ENCODE measurements around the gene HMCN2.
"Not testable (repeated sequence)": the region's sequence is repeated elsewhere in the genome, so short reads cannot be mapped to it uniquely, and the experiment has no call there.

Gene HMCN2

GRCh38 chr9:130331573-130331972 is 66.0 kb downstream of the HMCN2 start:
- no peak for DNase-seq

GRCh38 chr9:130332384-130332926 is 66.9 kb downstream of the HMCN2 start:
- DNase-seq = no peak

GRCh38 chr9:130333041-130333711 is 67.6 kb downstream of the HMCN2 start:
- no peak for DNase-seq

- DNase-seq = no peak
Measured at GRCh38 chr9:130333712-130334062, 68.1 kb downstream of the HMCN2 start.

GRCh38 chr9:130334915-130335314 is 69.4 kb downstream of the HMCN2 start:
- DNase-seq = no peak

GRCh38 chr9:130336027-130336610 is 70.6 kb downstream of the HMCN2 start:
- DNase-seq = no peak

GRCh38 chr9:130336885-130337284 is 71.3 kb downstream of the HMCN2 start:
- DNase-seq = no peak

GRCh38 chr9:130337318-130337717 is 71.8 kb downstream of the HMCN2 start:
- no peak for DNase-seq

- no peak for DNase-seq
Measured at GRCh38 chr9:130337784-130338380, 72.3 kb downstream of the HMCN2 start.

- not testable (repeated sequence) for DNase-seq
Measured at GRCh38 chr9:130338891-130339290, 73.3 kb downstream of the HMCN2 start.

GRCh38 chr9:130339306-130339705 is 73.7 kb downstream of the HMCN2 start:
- no peak for DNase-seq

GRCh38 chr9:130340011-130340410 is 74.5 kb downstream of the HMCN2 start:
- no peak for DNase-seq

- not testable (repeated sequence) for DNase-seq
Measured at GRCh38 chr9:130340557-130340956, 75.0 kb downstream of the HMCN2 start.

- no peak for DNase-seq
Measured at GRCh38 chr9:130341128-130341527, 75.6 kb downstream of the HMCN2 start.

- DNase-seq = no peak
Measured at GRCh38 chr9:130341839-130342713, 76.5 kb downstream of the HMCN2 start.

GRCh38 chr9:130342714-130343085 is 77.1 kb downstream of the HMCN2 start:
- DNase-seq = no peak

- DNase-seq = peak in 1 of 2 donors; percentile 23
Measured at GRCh38 chr9:130343445-130343918, 77.9 kb downstream of the HMCN2 start.

- no peak for DNase-seq
Measured at GRCh38 chr9:130344366-130344765, 78.8 kb downstream of the HMCN2 start.

GRCh38 chr9:130345009-130345896 is 79.7 kb downstream of the HMCN2 start:
- DNase-seq = no peak

- no peak for DNase-seq
Measured at GRCh38 chr9:130345897-130346385, 80.4 kb downstream of the HMCN2 start.

- no peak for DNase-seq
Measured at GRCh38 chr9:130346431-130346830, 80.9 kb downstream of the HMCN2 start.

GRCh38 chr9:130347036-130347435 is 81.5 kb downstream of the HMCN2 start:
- no peak for DNase-seq

Data from activated CD4-positive, alpha-beta T cell treated with anti-CD3 and anti-CD28 coated beads for 4 hours (primary cell).